ENCODE data around the gene IFFO2. TPM values are rescaled to one million over a fixed set of nuclear protein-coding genes. Genes with fewer than 3 reads are reported as not detected.

IFFO2 gene
- total RNA-seq, 4 donors from 2014 or later = 4.1 to 19.4 (median 7.3) TPM

DNA sequence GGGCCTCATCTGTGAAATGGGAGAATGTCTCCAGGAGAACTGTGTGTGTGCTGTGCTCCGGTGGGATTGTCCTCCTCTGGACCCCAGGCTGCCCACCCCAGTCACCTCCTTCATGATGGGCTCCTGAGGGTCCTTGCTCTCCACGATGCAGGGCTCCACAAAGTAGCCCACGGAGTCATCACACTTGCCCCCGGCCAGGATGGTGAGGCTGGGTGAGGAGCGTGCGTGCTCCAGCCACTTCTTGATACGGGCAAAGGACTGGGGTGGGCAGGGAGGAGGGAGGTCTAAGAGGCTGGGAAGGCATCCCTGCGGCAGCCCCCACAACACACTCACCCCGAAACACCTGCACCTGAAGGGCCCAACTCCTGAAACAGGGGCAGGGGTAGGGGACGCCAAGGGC, 80.3 kb downstream of the IFFO2 start:
- TF ChIP-seq, protein P1, sequence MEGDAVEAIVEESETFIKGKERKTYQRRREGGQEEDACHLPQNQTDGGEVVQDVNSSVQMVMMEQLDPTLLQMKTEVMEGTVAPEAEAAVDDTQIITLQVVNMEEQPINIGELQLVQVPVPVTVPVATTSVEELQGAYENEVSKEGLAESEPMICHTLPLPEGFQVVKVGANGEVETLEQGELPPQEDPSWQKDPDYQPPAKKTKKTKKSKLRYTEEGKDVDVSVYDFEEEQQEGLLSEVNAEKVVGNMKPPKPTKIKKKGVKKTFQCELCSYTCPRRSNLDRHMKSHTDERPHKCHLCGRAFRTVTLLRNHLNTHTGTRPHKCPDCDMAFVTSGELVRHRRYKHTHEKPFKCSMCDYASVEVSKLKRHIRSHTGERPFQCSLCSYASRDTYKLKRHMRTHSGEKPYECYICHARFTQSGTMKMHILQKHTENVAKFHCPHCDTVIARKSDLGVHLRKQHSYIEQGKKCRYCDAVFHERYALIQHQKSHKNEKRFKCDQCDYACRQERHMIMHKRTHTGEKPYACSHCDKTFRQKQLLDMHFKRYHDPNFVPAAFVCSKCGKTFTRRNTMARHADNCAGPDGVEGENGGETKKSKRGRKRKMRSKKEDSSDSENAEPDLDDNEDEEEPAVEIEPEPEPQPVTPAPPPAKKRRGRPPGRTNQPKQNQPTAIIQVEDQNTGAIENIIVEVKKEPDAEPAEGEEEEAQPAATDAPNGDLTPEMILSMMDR (IDR thresholded peaks at IDR 0.05) = no peak
- H3K4me3 ChIP-seq = no peak overlapping the region
- intact Hi-C loops (cut with DNase I; ENCODE audit: low total_unique reads) = no loop called here
- DNase-seq = no peak
- no peaks in the 10 kb centered on the region for H3K27me3 ChIP-seq
- H3K27ac ChIP-seq = no peak overlapping the region
- no peaks in the 10 kb centered on the region for H3K4me1 ChIP-seq
- H3K9me3 ChIP-seq = no peaks in the 10 kb centered on the region
- no peaks in the 10 kb centered on the region for H3K36me3 ChIP-seq

DNA sequence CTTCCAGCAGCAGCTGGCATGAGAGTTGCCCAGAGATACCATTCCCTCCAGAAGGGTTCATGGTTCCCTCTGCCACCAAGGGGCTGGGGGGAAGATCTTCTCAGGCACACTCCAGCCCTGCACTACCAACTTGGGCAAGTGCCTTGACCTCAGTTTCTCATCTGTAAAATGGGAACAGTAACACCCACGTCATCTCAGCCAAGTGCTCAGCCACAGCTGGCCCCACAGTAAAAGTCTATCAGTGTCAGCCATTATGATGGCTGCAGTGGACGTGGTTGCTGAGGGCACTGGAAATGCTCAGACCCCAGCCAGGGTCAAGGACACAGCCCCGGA, 80.7 kb downstream of the IFFO2 start:
- intact Hi-C loops (cut with DNase I; ENCODE audit: low total_unique reads) = no loop called here
- no peaks in the 10 kb centered on the region for H3K4me1 ChIP-seq
- no peaks in the 10 kb centered on the region for H3K9me3 ChIP-seq
- no peaks in the 10 kb centered on the region for H3K36me3 ChIP-seq
- H3K27ac ChIP-seq = no peak overlapping the region
- TF ChIP-seq, protein P1 (IDR thresholded peaks at IDR 0.05) = no peak
- TF ChIP-seq POLR2A (IDR thresholded peaks at IDR 0.05) = no peak
- H3K4me3 ChIP-seq = no peak overlapping the region
- no peak for DNase-seq
- no peaks in the 10 kb centered on the region for H3K27me3 ChIP-seq

DNA sequence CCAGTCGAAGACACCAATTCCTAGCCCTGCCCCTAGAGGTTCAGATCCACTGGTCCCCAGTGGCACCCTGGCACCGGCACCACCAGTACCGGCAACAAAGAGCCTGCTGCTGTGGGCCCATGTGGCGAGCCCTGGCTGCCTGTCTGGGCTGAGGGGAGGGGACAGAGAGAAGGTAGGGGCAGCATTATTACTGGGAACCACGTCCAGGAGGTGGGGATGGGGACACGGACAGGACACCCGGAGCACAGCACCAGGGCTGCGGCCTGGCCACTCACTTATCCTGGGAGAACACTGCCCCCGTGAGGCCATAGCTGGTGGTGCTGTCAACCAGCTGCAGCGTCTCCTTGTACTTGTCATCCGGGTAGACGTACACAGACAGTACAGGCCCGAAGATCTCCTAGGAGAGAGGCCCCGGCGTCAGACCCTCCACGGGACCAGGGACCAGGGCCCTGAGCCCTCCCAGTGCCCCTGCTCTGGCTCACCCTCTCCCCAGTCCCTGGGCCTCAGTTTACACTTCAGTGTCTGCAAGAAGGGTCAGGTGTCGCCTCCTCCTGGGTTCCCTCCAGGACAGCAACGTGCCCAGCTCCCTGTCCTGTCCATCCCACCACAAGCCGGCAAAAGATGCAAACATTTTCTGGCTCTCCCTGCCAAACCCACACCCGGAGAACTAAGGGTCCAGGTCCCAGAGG, 81.2 kb downstream of the IFFO2 start:
- TF ChIP-seq, protein P1 (IDR thresholded peaks at IDR 0.05) = peak; percentile 51 to 66 (median 60)
- TF ChIP-seq POLR2A (IDR thresholded peaks at IDR 0.05) = no peak
- intact Hi-C loops (cut with DNase I; ENCODE audit: low total_unique reads) = no loop called here
- H3K9me3 ChIP-seq = no peaks in the 10 kb centered on the region

DNA sequence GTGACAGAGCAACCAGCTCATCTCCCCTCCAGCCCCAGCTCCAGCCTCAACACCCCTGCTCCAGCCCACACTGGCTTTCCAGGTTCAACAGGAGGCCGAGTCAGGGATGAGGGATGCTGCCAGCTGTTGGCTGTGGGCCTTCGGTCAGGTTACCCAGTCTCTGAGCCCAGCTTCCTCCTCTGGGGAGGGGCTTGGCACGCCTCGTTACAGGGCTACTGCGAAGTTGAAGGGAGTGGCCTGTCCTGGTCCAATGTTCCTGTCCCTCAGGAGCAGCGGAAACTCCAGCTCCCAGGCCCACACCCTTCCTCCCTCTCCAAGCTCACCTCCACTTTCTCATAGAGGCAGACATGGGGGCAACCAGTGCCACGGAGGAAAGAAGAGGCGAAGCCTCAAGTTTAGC, 81.9 kb downstream of the IFFO2 start:
- Histone ChIP-seq H3K27me3 (no peaks in the 10 kb centered on the region), H3K36me3 (no peaks in the 10 kb centered on the region), H3K4me3 (no peak overlapping the region), H3K9me3 (no peaks in the 10 kb centered on the region), H3K27ac (no peak overlapping the region), H3K4me1 (no peaks in the 10 kb centered on the region)
- intact Hi-C loops (cut with DNase I; ENCODE audit: low total_unique reads) = no loop called here
- no peak for TF ChIP-seq POLR2A (IDR thresholded peaks at IDR 0.05)
- TF ChIP-seq, protein P1 (IDR thresholded peaks at IDR 0.05) = no peak
- no peak for DNase-seq

More for the DNA sequence above, 81.2 kb downstream of the IFFO2 start:
- Histone ChIP-seq H3K36me3 (no peaks in the 10 kb centered on the region), H3K4me1 (no peaks in the 10 kb centered on the region), H3K27me3 (no peaks in the 10 kb centered on the region), H3K4me3 (no peak overlapping the region), H3K27ac (no peak overlapping the region)
- DNase-seq = peak; percentile 65 to 74

DNA sequence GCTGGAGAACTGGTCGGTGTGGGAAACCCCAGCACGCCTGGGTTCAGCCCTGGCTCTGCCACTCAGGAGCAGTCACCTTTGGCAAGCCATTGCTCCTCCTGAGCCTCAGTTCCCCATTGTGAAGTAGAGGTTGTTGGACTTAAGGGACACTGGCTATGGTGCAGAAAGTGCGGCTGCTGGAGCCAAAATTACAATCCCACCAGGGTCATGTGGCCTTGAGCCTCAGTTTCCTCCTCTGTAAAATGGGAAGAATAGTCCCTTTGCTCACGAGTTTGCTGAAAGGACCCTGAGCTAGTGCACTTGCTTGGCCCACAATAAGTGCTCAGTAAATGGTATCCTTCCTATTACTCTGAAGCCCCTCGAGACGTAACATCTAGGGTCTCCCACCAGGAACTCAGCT, 82.4 kb downstream of the IFFO2 start:
- no peak overlapping the region for H3K4me3 ChIP-seq
- no peak overlapping the region for H3K27ac ChIP-seq
- H3K4me1 ChIP-seq = no peaks in the 10 kb centered on the region
- intact Hi-C loops (cut with DNase I; ENCODE audit: low total_unique reads) = no loop called here
- no peak for DNase-seq
- H3K36me3 ChIP-seq = no peaks in the 10 kb centered on the region
- no peaks in the 10 kb centered on the region for H3K27me3 ChIP-seq
- TF ChIP-seq POLR2A (IDR thresholded peaks at IDR 0.05) = no peak
- TF ChIP-seq, protein P1 (IDR thresholded peaks at IDR 0.05) = no peak
- H3K9me3 ChIP-seq = no peaks in the 10 kb centered on the region
